Cerebellar nuclear complex (tissue), 1 donor: ENCODE results near the gene CACNG8.
"Not testable (repeated sequence)": the region's sequence is repeated elsewhere in the genome, so short reads cannot be mapped to it uniquely, and the experiment has no call there.

Experiments
- DNase-seq, 2 experiments: peaks; one replicate each; lab custom pipeline; 2025; lab: John Stamatoyannopoulos, UW

The CACNG8 gene

DNA sequence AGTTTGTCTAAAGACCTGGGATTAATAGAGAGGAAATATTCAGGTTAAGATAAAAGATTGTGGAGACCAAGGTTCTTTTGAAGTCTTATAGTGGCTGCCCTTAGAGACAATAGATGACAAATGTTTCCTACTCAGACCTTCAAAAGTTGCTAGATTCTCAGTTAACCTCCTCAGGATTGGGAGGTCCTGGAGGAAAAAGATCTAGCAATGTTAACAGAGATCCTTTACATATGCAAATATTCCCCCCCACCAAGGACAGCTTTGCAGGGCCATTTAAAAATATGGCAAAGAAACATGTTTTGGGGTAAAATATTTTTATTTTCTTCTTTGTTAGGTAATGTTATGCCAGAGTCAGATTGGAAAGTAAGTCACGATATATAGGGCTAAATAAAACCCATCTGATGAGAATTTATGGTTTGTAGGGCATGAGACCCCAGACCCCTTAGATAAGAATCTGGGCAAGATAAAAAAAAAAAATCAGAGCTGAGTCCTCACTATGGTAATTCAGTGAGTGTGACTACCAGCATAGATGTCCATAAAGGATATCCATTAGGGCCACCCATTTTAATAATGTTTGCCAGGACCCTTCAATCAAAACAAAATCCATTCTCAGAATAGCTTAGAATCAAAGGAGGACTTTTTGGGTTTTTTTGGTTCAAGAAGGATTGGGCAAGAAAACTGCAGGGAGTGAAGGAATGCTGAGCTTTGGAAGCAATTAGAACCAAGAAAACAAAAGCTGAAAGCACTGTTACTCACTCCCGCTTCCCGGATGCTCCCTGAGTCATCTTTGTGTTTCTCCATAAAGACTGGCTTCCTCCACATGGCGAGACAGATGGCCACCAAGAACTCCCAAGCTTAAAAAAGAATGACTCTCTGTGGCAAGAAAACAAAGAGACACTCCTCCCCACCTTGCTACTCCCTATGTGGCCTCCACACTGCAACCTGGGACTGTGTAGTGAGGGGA lies 72.8 kb downstream of the CACNG8 start:
- DNase-seq = no peak

DNA sequence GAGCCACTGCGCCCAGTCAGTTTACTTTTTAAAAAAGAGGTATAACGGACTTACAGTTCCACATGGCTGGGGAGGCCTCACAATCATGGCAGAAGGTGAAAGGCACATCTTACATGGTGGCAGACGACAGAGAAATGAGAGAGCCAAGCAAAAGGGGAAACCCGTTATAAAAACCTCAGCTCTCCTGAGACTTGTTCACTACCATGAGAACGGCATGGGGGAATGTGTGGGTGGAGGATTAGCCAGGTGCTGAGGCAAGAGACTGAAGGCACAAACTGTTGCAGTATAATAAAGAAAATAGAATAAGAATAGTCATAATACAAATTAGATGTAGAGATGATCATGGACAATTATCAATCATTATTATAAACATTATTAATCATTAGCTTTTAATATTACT lies 73.8 kb downstream of the CACNG8 start:
- not testable (repeated sequence) for DNase-seq
